ENCODE measurements around the gene TPM4. TPM values are rescaled to one million over a fixed set of nuclear protein-coding genes. Genes with fewer than 3 reads are reported as not detected.

TPM4 gene
- polyA plus RNA-seq, 1 donor = 223 TPM

DNA sequence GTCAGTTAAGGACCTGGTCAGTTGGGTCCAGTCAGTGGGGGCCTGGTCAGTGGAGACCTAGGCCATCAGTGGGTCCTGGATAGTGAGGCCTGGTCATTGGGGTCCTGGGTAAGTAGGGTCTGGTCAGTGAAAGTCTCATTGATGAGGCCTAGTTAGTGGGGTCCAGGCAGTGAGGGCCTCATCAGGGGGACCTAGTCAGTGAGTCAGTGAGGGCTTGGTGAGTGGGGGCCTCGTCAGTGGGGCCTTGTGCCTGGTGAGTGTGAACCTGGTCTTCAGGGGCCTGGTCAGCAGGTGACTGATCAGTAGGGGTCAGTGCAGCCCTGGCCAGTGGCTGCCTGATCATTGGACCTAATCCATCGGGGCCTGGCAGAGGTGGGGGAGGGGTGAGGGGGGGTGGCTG lies 42.6 kb upstream of the TPM4 start:
- no peak for DNase-seq
- Histone ChIP-seq H3K9me3 (ENCODE audit: control insufficient read depth, low read depth, low read length) (no peaks in the 10 kb centered on the region), H3K27ac (ENCODE audit: low read length) (no peak overlapping the region), H3K36me3 (ENCODE audit: control insufficient read depth, insufficient read depth, low read length) (no peaks in the 10 kb centered on the region), H3K4me3 (ENCODE audit: low read length) (no peak overlapping the region), H3K4me1 (ENCODE audit: control insufficient read depth, insufficient read depth, low read length) (no peaks in the 10 kb centered on the region), H3K27me3 (ENCODE audit: control insufficient read depth, insufficient read depth, low read length) (no peaks in the 10 kb centered on the region)
- WGBS (ENCODE audit: insufficient coverage, low lambda C conversion rate) = no CpG with 5 or more reads among the region's 2 CpGs

DNA sequence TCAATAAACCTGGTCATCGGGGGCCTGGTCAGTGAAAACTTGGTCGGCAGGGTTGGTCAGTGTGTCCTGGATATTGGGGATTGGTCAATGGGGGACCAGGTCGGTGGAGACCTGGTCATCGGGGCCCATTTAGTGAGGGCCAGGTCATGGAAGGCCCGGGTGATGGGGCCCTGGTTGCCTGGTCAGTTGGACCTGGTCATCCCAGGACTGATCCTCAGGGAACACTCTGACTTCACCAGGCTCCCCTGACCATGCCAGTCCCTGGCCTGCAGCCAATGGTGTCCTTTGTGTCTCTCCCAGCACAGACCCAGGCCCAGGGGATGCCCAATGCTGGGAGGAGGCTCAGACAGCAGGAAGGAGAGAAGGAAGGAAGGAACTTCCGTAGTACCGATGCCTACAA lies 42.1 kb upstream of the TPM4 start:
- no peak overlapping the region for H3K4me3 ChIP-seq (ENCODE audit: low read length)
- H3K4me1 ChIP-seq (ENCODE audit: control insufficient read depth, insufficient read depth, low read length) = no peaks in the 10 kb centered on the region
- no peaks in the 10 kb centered on the region for H3K36me3 ChIP-seq (ENCODE audit: control insufficient read depth, insufficient read depth, low read length)
- H3K27me3 ChIP-seq (ENCODE audit: control insufficient read depth, insufficient read depth, low read length) = no peaks in the 10 kb centered on the region
- WGBS (ENCODE audit: insufficient coverage, low lambda C conversion rate) = no CpG with 5 or more reads among the region's 7 CpGs
- H3K9me3 ChIP-seq (ENCODE audit: control insufficient read depth, low read depth, low read length) = no peaks in the 10 kb centered on the region
- no peak for DNase-seq
- no peak overlapping the region for H3K27ac ChIP-seq (ENCODE audit: low read length)

DNA sequence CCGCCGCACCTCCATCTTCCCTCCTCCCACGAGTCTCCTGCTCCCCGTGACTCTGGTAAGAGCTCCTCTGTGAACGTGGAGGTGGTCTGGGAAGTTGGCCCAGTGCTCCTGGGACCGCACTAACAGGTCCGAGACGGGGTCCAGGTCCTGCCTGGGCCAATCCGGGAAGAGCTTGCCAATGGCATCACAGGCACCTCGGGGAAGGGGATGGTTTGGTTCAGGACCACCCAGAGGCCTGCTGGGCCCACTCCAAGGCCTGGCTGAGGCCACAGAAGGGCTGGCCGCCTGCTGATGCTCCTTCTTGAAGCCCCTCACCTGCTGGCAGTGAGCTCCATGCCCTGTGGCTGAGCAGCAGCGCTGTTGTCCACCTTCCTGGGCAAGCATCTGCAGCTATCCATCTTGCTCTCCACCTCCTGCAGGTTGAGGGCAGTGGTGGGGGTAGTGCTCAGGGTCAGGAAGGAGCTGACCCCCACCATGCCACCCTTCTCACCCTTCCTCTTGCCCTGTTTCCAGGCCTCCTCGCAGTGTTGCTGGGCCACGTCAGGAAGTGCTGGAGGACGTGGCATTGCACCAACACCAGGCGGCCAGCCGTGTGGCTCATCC lies 41.2 kb upstream of the TPM4 start:
- Histone ChIP-seq H3K4me1 (ENCODE audit: control insufficient read depth, insufficient read depth, low read length) (no peaks in the 10 kb centered on the region), H3K4me3 (ENCODE audit: low read length) (no peak overlapping the region), H3K9me3 (ENCODE audit: control insufficient read depth, low read depth, low read length) (no peaks in the 10 kb centered on the region), H3K27me3 (ENCODE audit: control insufficient read depth, insufficient read depth, low read length) (no peaks in the 10 kb centered on the region), H3K36me3 (ENCODE audit: control insufficient read depth, insufficient read depth, low read length) (no peaks in the 10 kb centered on the region), H3K27ac (ENCODE audit: low read length) (no peak overlapping the region)
- no peak for DNase-seq
- WGBS (ENCODE audit: insufficient coverage, low lambda C conversion rate) = no CpG with 5 or more reads among the region's 17 CpGs

DNA sequence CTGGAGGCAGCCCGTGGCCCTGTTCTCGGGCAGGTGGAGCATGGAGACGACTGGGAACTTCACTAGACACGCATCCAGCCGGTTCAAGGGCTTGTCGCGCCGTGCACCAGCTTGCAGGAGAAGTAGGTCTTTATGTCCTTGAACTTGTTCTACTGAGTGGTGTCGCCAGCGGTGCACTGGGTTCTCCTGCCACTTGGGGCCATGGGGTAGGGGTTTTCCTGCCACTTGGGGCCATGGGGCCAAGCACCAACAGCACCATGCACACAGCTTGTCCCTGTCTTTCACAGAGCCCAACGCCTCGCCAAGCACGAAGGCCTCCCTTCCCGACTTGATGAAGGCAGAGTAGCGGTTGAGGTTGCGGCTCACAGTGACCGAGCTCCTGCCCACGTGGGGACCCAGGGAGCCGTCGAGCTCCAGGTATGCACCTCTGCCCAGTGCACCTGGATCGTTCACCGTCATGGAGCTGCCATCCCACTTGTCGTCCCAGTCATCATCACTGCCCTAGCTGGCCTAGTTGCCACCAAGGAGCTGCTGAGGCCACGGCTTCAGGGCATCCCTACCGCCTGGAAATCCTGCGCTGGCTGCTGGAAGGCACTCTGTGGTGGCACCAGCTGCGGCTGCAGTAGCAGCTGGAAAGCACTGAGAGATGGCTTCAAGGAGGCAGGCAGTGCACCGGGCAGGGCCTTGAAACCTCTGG lies 40.5 kb upstream of the TPM4 start:
- Histone ChIP-seq H3K9me3 (ENCODE audit: control insufficient read depth, low read depth, low read length) (no peaks in the 10 kb centered on the region), H3K4me3 (ENCODE audit: low read length) (no peak overlapping the region), H3K4me1 (ENCODE audit: control insufficient read depth, insufficient read depth, low read length) (no peaks in the 10 kb centered on the region), H3K27me3 (ENCODE audit: control insufficient read depth, insufficient read depth, low read length) (no peaks in the 10 kb centered on the region), H3K27ac (ENCODE audit: low read length) (no peak overlapping the region), H3K36me3 (ENCODE audit: control insufficient read depth, insufficient read depth, low read length) (no peaks in the 10 kb centered on the region)
- no peak for DNase-seq
- no CpG with 5 or more reads among the region's 28 CpGs for whole genome bisulfite sequencing (ENCODE audit: insufficient coverage, low lambda C conversion rate)

DNA sequence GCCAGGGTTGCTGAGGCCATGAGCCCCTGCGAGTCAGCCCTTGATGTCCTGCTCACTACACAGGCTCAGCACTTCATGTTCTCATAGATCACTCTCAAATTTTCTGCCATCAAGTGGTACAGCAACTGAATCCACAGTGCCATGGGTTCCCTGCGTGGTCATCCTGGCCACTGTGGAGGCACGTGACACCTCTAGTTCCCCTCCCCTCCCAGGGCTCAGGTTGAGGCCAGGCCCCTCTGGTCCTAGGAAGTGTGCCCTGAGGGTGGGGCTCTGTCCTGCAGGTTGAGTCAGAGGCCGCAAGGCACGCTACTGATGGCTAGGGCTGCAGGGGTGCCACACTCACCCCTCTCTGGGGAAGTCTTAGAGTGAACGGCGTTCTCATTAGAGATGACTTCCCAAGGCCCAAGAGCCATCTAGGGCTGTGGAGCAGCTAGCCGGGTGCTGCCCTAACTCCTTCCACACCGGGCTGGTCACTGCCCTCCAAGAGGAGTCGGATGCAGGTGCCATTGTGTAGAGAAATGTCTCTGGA lies 39.8 kb upstream of the TPM4 start:
- no peak for DNase-seq
- no peak overlapping the region for H3K27ac ChIP-seq (ENCODE audit: low read length)

DNA sequence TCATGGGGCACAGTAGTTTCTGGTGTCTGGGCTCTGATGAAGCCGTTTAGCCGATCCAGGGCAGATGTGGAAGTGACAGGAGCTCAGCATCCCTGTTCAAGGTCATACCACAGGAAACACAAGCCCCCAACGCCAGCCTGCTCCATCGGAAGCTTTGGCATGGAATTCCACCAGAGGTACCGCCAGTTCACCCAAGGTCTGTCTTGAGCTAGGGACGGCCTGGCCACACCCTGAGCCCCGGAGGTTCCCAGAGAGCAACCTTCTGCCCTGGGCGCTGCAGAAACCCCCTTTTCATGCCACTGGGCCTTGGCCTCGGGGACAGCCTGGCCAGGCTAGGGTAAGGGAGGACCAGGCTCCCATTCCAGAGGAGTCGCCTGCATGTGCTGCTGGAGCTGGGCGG lies 39.4 kb upstream of the TPM4 start:
- H3K27me3 ChIP-seq (ENCODE audit: control insufficient read depth, insufficient read depth, low read length) = no peaks in the 10 kb centered on the region
- H3K9me3 ChIP-seq (ENCODE audit: control insufficient read depth, low read depth, low read length) = no peaks in the 10 kb centered on the region
- peaks cover 5% of the 10 kb centered on the region for H3K4me1 ChIP-seq (ENCODE audit: control insufficient read depth, insufficient read depth, low read length)
- no peak overlapping the region for H3K27ac ChIP-seq (ENCODE audit: low read length)
- no peak for DNase-seq
- no CpG with 5 or more reads among the region's 11 CpGs for WGBS (ENCODE audit: insufficient coverage, low lambda C conversion rate)
- H3K36me3 ChIP-seq (ENCODE audit: control insufficient read depth, insufficient read depth, low read length) = no peaks in the 10 kb centered on the region
- H3K4me3 ChIP-seq (ENCODE audit: low read length) = no peak overlapping the region

More for the DNA sequence above, 39.8 kb upstream of the TPM4 start:
- Histone ChIP-seq H3K4me1 (ENCODE audit: control insufficient read depth, insufficient read depth, low read length) (peaks cover 5% of the 10 kb centered on the region), H3K4me3 (ENCODE audit: low read length) (no peak overlapping the region), H3K36me3 (ENCODE audit: control insufficient read depth, insufficient read depth, low read length) (no peaks in the 10 kb centered on the region), H3K27me3 (ENCODE audit: control insufficient read depth, insufficient read depth, low read length) (no peaks in the 10 kb centered on the region), H3K9me3 (ENCODE audit: control insufficient read depth, low read depth, low read length) (no peaks in the 10 kb centered on the region)
- WGBS (ENCODE audit: insufficient coverage, low lambda C conversion rate) = no CpG with 5 or more reads among the region's 10 CpGs

DNA sequence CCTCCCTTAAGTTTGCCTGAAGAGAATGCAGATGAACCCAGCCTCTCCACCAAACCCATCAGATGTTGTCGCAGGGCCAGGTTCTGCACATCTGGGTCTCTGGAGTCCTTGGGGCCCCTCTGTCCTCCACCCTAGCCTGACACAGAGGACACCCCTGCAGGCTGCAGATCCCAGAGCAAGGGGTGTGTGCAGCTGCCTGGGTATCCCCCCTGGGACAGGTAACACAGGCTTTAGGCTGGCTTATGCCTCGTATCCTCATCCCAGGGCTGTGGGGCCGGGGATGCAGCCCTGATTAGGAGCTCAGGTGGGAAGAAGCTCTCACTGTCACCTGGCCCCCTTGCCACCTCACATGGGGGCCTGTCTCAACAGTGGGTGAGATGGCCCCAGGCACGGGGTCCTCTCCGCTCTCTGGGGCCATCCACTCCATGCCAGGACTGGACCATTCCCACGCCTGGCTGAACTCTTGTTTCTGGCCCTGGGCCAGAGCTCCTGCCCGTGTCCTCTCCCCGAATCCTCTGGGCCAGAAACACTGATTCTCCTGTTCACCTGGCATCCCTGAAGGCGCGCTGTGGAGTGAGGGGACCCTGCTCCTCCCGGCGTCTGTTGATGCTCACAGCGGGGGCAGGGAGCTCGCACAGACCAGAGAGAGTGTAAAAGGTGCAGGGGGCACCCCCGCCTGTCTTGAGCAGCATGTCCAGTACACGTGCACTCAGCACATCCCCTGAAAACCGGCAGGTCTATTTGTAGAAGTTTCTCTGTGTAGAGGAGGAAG lies 38.7 kb upstream of the TPM4 start:
- no peak for DNase-seq
- WGBS (ENCODE audit: insufficient coverage, low lambda C conversion rate) = no CpG with 5 or more reads among the region's 17 CpGs

DNA sequence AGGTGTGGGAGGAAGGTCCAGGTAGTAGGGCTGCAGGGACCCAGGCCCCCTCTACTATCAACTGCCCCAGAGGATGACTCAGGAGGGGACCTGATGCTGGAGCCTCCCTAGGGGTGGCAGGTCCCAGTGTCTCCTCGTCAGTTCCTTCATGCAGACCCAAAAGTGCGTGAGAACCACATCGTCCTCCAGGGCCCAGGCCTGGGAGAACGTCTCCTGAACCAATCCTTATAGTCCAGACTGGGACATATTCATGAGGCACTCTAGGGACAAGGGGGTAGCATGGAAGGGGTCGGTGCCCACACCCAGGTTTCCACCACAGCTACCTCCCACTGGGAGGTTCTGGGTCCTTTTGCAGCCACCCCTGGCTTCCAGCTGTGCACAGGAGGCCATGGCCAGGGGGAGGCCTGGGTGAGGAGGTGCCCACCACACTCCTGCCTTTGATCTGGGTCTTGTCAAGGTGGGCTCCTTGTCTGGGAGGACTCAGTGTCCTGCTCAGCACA lies 38.0 kb upstream of the TPM4 start:
- H3K27me3 ChIP-seq (ENCODE audit: control insufficient read depth, insufficient read depth, low read length) = no peaks in the 10 kb centered on the region
- no peak for DNase-seq
- peaks cover 5% of the 10 kb centered on the region for H3K4me1 ChIP-seq (ENCODE audit: control insufficient read depth, insufficient read depth, low read length)
- no peak overlapping the region for H3K4me3 ChIP-seq (ENCODE audit: low read length)
- H3K36me3 ChIP-seq (ENCODE audit: control insufficient read depth, insufficient read depth, low read length) = no peaks in the 10 kb centered on the region
- H3K27ac ChIP-seq (ENCODE audit: low read length) = no peak overlapping the region
- no peaks in the 10 kb centered on the region for H3K9me3 ChIP-seq (ENCODE audit: control insufficient read depth, low read depth, low read length)
- WGBS (ENCODE audit: insufficient coverage, low lambda C conversion rate) = no CpG with 5 or more reads among the region's 5 CpGs

More for the DNA sequence above, 38.7 kb upstream of the TPM4 start:
- Histone ChIP-seq H3K4me1 (ENCODE audit: control insufficient read depth, insufficient read depth, low read length) (peaks cover 5% of the 10 kb centered on the region), H3K36me3 (ENCODE audit: control insufficient read depth, insufficient read depth, low read length) (no peaks in the 10 kb centered on the region), H3K27ac (ENCODE audit: low read length) (no peak overlapping the region), H3K4me3 (ENCODE audit: low read length) (no peak overlapping the region), H3K9me3 (ENCODE audit: control insufficient read depth, low read depth, low read length) (no peaks in the 10 kb centered on the region), H3K27me3 (ENCODE audit: control insufficient read depth, insufficient read depth, low read length) (no peaks in the 10 kb centered on the region)

DNA sequence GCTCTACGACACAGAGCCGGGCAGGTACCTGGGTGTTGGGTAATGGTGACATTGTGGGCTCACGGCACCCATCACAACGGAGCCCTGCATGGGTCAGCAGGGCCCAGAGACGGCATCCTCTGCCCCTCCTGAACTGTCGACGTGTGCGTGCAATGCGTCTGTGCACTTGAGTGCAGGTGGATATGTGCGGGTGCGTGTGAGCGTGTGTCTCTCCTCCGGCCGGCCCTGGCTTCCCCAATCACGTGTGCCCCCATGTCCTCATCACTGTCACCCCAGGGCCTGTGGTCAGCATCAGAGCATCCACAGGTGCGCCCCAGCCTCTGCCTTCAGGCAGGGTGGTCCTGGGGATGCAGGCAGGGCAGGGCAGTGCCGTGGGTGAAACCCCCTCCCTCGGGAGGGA lies 37.2 kb upstream of the TPM4 start:
- no peaks in the 10 kb centered on the region for H3K27me3 ChIP-seq (ENCODE audit: control insufficient read depth, insufficient read depth, low read length)
- peaks cover 5% of the 10 kb centered on the region for H3K4me1 ChIP-seq (ENCODE audit: control insufficient read depth, insufficient read depth, low read length)
- no peaks in the 10 kb centered on the region for H3K9me3 ChIP-seq (ENCODE audit: control insufficient read depth, low read depth, low read length)
- no peak overlapping the region for H3K27ac ChIP-seq (ENCODE audit: low read length)
- no peak for DNase-seq
- WGBS (ENCODE audit: insufficient coverage, low lambda C conversion rate) = no CpG with 5 or more reads among the region's 18 CpGs
- H3K36me3 ChIP-seq (ENCODE audit: control insufficient read depth, insufficient read depth, low read length) = no peaks in the 10 kb centered on the region
- no peak overlapping the region for H3K4me3 ChIP-seq (ENCODE audit: low read length)

DNA sequence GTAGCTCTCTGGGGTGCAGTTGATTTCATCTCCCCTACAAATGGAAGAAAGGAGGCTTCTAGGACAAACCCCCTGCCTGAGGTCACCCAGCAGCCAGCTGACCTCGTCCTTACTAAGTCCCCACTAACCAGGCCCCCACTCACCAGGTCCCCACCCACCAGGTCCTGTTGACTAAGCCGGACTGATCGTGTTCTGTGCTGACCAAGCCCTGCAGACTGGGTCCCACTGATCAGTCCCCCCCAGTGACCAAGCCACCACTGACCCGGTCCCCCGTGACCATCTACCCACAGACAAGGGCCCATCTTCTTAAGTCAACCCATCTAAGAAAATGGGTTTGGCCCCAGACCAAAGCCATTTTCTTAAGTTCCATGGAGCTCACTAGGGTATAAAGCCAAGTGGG lies 36.8 kb upstream of the TPM4 start:
- no peaks in the 10 kb centered on the region for H3K36me3 ChIP-seq (ENCODE audit: control insufficient read depth, insufficient read depth, low read length)
- WGBS (ENCODE audit: insufficient coverage, low lambda C conversion rate) = no CpG with 5 or more reads among the region's 5 CpGs
- no peak overlapping the region for H3K4me3 ChIP-seq (ENCODE audit: low read length)
- peaks cover 5% of the 10 kb centered on the region for H3K4me1 ChIP-seq (ENCODE audit: control insufficient read depth, insufficient read depth, low read length)
- no peaks in the 10 kb centered on the region for H3K9me3 ChIP-seq (ENCODE audit: control insufficient read depth, low read depth, low read length)
- DNase-seq = no peak
- no peak overlapping the region for H3K27ac ChIP-seq (ENCODE audit: low read length)
- H3K27me3 ChIP-seq (ENCODE audit: control insufficient read depth, insufficient read depth, low read length) = no peaks in the 10 kb centered on the region

Data from large intestine (tissue), 3 donors.